Measurements from ENCODE around the gene APEH.

GRCh38 chr3:49653621-49654020, 20.5 kb upstream of the APEH start:
- no peak for TF ChIP-seq ZNF274 (IDR thresholded peaks at IDR 0.05; ENCODE audit: insufficient read depth, insufficient read length)
- TF ChIP-seq EZH2 (IDR thresholded peaks at IDR 0.05; ENCODE audit: borderline replicate concordance, control insufficient read depth, low read depth, low read length) = no peak
- no peak for TF ChIP-seq MAX (IDR thresholded peaks at IDR 0.05; ENCODE audit: low read depth, low read length)
- no peak for TF ChIP-seq MEF2B (IDR thresholded peaks at IDR 0.05; ENCODE audit: partially characterized antibody, poor library complexity, severe bottlenecking)
- no peak for TF ChIP-seq JUNB (IDR thresholded peaks at IDR 0.05)
- TF ChIP-seq CTCF (IDR thresholded peaks at IDR 0.05 in 2 of 3, conservative IDR thresholded peaks at IDR 0.05 in 1 of 3; ENCODE audit: control insufficient read depth in 2 of 3, extremely low read depth in 1 of 3, insufficient read depth in 1 of 3, low read depth in 3 of 3, low read length in 3 of 3) = no peak
- no peak for TF ChIP-seq TCF12 (IDR thresholded peaks at IDR 0.05; ENCODE audit: low read depth, low read length)
- no peak for TF ChIP-seq REST (IDR thresholded peaks at IDR 0.05; ENCODE audit: low read depth, low read length)
- no peak for TF ChIP-seq NFIC (IDR thresholded peaks at IDR 0.05; ENCODE audit: low read depth, low read length)
- no peak for TF ChIP-seq SMAD1 (IDR thresholded peaks at IDR 0.05; ENCODE audit: low read depth, partially characterized antibody)
- TF ChIP-seq, protein P1, sequence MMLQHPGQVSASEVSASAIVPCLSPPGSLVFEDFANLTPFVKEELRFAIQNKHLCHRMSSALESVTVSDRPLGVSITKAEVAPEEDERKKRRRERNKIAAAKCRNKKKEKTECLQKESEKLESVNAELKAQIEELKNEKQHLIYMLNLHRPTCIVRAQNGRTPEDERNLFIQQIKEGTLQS (IDR thresholded peaks at IDR 0.05; ENCODE audit: borderline replicate concordance, extremely low read depth, low read depth, low read length) = no peak
- TF ChIP-seq POLR2A (IDR thresholded peaks at IDR 0.05; ENCODE audit: low read depth, low read length) = no peak
- TF ChIP-seq TCF7 (IDR thresholded peaks at IDR 0.05; ENCODE audit: borderline replicate concordance) = no peak
- no peak for TF ChIP-seq BHLHE40 (IDR thresholded peaks at IDR 0.05; ENCODE audit: borderline replicate concordance in 1 of 2, low read depth in 2 of 2, low read length in 1 of 2)

Measured in GM12878 (cell line).